HUDEP-2 (cell line): ENCODE measurements around the gene ABCA4.
"Not testable (repeated sequence)": the region's sequence is repeated elsewhere in the genome, so short reads cannot be mapped to it uniquely, and the experiment has no call there.

Experiments
- DNase-seq, 76 experiments: peaks; one replicate each; lab custom pipeline; 2025; ENCODE audit not compliant: unreplicated experiment in 76 of 76; lab: John Stamatoyannopoulos, UW

The ABCA4 gene

DNA sequence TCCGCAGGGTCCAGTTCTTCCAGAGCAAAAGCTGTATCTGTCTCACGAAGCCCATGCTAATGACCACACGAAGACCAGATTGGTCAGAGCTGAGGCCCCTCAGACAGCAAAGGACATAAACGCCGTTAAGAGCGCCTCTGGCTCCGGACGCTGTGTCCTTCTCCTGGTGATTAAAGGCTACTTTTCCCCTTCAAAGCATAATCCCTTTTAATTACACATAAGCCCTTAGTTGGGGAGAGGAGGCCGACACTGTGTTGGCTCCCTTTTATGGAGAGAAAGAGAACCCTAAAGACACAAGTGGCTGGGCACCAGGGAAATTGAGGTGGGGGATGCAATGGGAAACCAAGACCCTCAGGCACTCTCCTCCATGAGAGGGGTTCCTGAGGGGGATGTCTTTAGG is at the start of gene ABCA4:
Gene ABCA4, minus strand, starts transcription at position 158 of the 400 bp plus-strand sequence. Its CDS starts 103 bp downstream, at position 55.
- DNase-seq: no peak

DNA sequence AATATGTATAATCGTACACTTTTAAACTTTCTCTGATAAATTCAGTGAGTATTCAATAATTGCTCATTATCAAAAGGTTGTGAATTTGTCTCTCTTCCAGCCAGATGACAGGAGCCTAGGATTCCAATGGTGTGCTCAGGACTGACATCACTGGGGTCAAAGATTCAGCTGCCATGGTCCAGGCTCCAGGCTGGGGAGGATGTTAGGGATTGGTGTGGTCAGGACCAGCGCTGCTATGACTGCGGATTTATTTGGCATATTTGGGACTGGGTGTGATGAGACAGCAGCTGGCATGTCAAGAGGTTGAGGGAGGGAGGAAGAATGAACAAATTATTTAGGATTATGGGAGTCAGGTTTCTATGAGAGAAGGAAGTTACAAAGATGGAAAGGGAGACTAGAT is 48.2 kb upstream of the ABCA4 start:
- no peak for DNase-seq

DNA sequence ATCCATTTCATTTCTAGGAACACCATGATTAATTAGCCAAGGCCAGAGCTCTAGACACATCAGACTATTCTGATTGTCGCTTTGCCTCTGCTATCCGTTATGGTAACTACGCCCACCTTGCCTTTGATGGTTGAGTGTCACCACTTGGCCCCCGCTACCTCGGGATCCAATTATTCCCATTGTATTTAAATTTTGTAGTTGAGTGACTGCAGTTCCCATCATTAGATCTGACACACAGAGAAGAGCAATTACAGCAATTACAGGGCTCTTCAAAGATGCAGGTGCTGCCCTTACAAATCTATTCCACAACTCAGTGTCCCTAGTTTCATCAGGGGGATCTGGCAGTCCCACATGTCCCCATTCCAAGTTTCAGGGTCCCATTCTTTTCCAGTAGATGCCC is 44.9 kb upstream of the ABCA4 start:
- DNase-seq: no peak

DNA sequence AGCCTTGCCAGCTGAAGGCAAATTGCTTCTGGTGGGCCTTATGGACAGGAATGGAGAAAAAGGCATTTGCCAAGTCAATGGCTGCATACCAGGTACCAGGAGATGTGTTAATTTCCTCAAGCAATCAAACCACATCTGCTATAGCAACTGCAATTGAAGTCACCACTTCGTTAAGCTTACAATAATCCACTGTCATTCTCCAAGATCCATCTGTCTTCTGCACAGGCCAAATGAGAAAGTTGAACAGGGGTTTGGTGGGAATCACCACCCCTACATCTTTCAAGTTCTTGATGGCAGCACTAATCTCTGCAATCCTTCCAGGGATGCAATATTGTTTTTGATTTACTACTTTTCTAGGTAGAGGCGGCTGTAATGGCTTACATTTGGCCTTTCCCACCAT is 43.9 kb upstream of the ABCA4 start:
- not testable (repeated sequence) for DNase-seq

DNA sequence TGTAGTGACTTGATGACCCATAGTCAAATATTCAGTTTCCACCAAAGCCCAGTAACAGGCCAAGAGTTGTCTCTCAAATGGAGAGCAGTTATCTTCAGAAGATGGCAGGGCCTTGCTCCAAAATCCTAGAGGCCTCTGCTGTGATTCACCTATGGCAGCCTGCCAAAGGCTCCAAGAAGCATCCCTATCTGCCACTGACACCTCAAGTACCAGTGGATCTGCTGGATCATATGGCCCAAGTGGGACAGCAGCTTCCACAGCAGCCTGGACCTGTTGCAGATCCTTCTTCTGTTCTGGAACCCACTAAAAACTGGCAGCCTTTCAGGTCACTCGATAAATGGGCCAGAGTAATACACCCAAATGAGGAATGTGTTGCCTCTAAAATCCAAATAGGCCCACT is 43.2 kb upstream of the ABCA4 start:
- not testable (repeated sequence) for DNase-seq

DNA sequence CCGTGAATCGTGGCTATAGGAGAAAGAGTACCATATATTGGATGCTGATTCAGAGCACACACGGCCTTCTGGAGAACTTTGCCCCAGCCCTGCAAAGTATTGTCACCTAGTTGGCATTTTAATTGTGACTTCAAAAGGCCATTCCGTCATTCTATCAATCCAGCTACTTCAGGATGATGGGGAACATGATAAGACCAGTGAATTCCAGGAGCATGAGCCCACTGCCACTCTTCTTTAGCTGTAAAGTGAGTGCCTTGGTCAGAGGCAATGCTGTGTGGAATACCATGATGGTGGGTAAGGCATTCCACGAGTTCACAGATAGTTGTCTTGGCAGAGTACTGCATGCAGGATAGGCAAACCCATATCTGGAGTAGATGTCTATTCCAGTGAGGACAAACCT is 42.3 kb upstream of the ABCA4 start:
- DNase-seq: not testable (repeated sequence)

DNA sequence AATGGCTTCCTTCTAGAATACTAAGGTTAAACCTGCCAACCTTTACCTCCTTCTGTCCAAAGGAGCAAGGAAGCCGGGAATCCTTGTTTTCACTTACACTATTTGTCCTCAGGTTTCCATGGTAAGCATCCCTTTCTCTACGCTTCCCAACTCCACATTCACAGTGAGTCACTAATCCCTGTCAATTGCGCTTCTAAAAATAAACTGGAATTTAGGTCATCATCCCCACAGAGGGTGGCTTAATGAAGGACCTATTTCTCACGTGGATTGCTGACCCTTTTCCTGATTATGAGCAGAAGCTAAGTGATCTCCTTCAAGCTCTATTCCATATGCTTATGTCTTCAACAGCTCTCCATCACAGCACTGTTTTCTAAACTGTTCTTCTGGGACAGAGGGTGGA is 39.9 kb upstream of the ABCA4 start:
- no peak for DNase-seq

DNA sequence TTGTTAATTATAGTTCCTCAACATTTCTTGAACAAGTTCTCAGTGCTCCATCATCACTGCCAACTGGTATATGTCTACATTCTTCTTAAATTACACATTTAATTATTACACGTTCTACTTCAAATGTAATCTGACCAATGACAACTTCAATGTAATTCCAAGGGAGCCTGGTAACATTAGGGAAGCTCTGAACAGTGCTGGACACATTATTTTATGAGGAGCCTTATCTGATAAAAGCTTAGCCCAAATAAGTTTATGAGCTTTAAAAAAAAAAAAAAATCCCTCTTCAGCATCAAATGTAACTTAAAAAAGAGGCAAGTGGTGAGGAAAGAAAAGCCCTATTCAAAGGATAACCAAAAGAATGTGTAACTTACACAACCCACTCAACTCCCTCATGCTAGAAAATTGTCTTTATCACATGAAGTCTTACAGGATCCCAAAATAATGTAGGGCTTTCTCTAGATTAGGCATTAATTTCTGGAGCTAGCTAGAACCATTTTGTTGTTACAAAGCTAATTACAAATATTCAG is 35.2 kb upstream of the ABCA4 start:
- no peak for DNase-seq

DNA sequence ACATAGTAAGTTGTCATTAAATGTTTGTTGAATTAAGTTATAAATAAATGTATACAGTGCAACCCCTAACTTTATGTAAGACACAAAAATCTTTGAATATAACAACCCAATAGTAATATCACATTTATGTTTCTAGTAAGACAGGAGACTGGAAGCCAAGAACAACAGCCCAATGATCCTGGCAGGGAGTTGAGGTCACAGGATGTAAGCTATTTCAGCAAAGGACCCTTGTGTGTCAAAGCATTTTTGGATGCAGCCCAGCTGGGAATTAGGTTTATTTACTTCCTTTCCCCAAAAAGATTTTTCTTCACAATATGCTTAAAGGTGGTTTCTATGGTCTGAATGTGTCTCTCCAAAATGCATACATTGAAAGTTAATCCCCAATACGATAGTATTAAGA is 34.0 kb upstream of the ABCA4 start:
- DNase-seq: no peak

DNA sequence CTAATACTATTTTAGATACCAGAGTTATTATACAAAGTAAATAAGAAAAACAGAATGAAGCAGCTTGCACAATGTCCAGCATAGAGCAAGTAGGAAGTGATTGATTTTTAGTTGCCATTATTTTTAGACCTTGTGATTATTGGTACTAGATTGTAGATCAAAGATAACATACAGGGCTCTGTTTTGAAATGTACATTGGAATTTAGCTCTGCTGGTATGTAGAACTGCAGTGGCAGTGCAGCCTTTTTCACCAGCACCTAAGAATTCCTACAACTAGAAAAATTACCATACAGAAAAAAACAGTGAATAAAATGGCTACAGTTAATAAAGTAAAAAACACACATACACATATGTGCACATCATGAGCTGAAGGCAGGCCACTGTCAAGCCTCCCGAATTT is 32.2 kb upstream of the ABCA4 start:
- DNase-seq: no peak

DNA sequence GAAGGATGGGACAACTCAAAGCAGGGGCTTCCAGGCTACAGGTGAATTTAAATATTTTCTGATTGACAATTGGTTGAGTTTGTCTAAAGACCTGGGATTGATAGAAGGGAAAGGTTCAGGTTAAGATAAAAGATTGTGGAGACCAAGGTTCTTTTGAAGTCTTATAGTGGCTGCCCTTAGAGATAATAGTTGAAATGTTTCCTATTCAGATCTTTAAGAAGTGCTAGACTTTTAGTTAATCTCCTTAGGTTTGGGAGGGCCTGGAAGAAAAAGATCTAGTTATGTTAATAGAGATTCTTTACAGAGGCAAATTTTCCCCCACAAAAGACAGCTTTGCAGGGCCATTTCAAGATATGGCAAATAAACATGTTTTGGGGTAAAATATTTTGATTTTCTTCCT is 28.2 kb upstream of the ABCA4 start:
- DNase-seq: not testable (repeated sequence)

DNA sequence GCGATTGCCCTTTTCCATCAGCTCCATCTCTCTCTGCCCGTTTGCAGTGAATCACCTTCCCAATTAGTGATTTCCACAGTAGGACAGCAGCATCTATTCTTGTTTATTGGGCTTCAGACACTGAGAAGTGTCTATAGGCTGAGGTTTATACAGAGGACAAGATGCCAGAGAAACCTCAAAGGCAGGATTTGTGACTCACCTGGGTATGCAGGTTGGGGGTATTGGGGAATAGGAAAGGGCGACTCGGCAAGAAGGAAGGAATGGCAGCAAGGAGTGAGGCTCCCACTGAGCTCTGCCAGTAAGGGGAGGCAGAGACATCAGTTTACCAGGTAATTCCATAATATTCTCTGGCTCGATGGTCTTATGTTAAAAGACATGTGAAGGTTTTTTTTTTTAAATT is 25.3 kb upstream of the ABCA4 start:
- no peak for DNase-seq

DNA sequence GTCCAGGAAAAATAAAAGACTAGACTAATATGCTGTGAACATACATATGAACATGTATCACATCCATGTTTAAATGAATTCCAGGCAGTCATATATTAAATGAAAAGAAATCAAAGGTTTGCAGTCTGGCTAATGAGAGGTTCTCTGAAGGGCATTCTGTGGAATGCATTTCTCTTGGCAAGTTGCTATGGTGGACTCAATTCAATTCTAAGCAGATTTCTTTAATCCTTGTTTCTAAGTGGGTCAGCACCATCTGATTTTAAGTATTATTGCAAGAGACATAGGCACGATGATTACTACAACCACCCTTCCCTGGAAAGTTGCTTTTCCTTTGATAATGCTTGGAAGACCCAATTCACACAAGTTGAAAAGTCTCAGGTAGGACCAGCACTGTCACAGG is 23.9 kb upstream of the ABCA4 start:
- DNase-seq: no peak

DNA sequence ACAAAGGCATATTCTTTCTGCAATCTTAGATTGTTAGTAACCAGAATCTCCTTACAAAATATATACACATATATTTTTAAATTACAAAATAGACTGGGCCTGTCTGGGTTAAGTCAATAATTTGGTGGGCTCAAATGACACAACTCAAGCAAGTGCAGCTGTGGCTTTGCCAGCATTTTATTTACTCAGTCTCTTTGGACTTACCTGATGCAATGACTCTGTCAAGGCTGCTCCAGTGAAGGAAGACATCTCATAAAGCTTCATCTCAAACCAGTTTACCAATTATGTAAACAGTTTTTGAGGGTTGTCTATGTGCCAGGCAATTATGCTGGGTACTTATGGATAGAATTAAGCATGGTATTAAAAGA is 22.8 kb upstream of the ABCA4 start:
- DNase-seq: no peak

DNA sequence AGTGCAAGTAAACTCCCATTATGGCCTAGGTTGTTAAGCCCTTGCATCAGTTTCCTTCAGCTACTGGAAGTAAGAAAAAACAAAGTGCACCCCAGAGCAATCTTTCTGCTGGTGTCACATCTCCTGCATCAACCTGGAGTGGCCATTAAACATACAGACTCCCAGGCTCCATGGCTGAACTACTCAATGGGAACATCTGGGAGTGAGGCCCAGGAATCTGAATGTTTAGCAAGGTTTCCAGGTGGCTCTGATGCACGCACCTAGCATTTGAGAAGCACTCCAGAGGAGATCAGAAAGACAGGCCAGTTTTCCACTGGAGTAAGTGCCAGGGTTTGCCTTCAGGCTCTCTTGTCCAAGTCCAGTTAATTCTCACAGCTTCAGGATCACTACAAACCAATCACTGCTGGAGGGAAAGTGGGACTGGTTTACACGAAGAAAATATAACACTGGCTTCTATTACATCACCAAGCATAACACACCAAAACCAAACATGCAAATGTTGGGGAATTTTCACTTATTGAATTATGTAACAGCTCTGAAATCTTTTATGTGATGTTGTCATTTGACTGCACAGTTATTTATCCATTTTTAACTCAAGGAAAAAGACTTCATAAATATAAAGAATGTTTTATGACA is 22.3 kb upstream of the ABCA4 start:
- DNase-seq: no peak

DNA sequence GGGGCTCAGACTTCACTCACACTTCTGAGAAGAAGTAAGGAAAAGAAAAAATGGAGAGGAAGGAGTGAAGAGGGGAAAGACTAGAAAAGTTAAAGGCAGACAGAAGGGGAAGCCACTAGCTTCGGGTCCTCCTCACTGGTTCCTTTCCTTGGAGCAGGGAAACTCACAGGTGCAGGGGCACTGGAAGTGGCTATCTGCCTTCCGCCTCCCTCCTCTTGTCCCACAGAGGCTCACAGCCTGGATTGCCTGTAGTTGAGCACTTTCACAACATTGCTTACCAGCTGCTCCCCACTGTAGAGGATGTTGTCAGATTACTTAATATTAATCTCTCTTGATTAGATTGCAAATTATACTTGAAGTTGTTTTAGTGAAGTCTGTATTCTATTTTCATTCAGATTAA is 21.6 kb upstream of the ABCA4 start:
- DNase-seq: no peak

DNA sequence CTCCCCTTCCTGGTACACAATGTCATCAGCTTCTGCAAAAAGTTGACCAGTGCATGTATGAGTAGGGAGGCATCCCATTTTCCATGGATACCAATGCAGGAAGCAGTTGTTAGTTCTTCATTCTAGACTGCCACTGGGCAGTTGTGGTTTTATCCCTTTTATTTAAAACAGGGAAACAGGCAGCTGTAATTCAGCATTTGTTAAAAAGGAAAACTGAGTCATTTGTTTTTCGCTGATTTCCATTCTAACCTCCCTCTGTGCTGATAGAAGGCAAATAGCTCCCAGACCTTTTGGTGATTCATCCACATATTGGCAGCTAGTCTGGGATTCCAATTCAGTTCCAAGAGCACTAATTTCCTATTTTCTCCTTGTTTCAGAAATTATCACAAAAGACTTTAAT is 21.1 kb upstream of the ABCA4 start:
- no peak for DNase-seq

DNA sequence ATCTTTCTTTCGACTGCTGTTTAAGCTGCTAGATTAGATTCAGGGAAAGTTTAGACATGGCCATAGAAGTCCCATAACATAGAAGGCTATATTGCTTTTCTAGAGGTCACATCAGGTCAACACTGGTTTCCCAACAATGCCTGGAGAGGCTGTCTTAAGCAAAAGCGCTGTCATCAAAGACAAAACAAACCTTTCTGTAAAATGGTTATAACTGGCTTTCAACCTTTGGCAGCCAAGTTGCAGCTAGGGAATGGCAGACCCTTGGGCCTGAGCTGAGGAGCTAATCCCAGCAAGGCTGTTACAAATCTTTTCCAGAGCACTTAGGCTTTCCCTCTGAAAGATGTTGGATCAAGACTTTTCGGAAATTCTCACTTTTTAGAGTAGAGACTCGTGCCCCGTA is 11.2 kb upstream of the ABCA4 start:
- no peak for DNase-seq

DNA sequence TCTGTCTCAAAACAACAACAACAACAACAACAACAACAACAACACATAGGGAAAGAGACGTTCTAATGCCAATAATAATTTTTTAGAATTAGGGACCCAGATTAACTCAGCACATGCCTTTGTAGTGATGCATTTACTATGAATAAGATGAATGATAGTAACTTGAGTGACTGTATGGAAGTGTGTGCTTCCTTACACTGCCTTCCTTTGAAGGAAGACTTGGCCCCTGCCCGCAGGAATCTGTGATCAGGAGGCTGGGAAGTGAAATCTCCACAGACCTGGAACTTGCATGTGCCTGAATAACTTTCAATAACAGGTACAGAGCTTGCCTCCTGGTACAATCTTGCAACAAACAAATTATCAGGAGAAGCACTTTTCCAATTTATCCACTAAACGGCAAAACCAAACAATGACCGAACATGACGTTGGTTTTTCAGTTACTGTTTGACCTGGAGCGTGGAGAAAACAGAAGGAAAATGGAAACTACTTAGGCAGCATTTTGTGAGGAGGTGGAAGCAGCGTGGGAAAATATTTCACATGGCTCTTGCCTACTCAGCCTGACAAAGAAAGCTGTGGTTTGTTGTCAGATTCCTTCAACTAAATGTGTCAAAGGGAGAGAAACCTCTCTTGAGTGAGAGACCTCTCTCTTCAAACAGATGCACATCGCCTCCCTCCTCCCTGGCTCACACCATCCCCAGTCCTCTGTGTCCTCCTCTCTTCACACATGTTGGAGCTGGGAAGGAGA is 10.1 kb upstream of the ABCA4 start:
- no peak for DNase-seq

DNA sequence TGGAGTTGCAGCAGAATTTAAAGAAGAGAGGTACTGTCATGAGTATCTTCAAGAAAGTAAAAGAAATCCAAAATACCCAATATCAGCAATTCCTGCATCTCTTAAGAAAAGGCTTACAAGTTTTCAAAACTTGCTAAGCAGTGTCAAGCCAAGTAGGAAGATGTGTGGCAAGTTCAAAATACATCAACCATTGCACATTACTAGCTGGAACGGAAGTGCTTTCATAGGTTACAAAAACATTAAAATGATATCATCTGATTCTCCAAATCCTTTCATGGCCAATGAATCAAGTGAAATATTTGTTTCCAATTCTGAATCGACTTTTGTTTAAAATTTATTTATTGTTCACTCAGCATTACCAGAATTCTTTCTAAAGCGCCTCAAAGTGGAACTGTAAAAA is 5.7 kb upstream of the ABCA4 start:
- no peak for DNase-seq

DNA sequence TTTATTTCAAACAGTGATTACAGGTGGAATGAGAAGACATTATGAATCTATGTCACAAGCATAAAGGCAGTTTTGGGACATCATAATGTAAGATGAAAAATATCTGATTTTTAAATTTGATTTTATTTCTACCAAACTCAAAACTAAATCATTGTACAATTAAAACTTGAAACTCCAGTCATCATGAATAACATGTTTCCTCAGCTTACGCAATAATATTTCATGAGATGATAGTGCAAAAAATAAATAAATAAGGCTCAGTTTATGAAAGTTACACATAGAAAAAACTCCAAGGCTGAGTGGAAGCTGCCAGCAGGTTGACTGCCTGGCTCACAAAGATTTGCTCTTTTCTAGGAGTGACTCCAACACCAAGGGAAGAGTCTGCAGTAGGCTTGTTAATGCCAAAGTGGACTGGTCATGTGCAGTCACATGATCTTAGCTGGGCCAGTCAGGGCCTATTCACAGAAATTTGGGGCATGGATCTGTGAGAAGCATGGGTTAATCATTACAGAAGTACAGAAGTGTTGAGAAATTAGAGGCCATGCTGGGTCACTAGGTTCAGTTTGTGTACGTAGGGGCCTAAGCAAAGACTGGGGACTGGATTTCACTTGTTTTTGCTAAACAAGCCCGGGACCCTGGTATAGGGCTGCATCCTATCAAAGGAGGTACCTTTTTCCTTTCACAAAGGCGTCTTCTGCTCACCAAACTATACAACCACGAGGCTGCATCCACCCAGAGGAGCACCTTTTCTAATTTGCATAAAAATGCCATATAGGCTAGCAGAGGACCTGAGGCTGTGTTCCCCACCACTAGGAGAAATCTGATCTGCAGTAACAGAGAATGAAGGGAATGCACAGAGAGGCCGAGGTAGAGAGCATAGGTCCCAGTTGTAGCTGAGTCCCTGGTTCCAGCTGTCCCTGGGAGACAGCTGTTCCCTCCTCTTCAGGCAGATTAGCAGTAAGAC is 4.9 kb upstream of the ABCA4 start:
- no peak for DNase-seq
